HG03280 (cell line): ENCODE results near the gene VAMP1.
"Not testable (repeated sequence)": the region's sequence is repeated elsewhere in the genome, so short reads cannot be mapped to it uniquely, and the experiment has no call there.

Experiments
- ATAC-seq: cut with Tn5 transposase; IDR thresholded peaks from one replicate; pipeline ENCODE4 v1.9.1; 2021; ENCODE audit warnings: mild to moderate bottlenecking, moderate library complexity; ENCODE audit not compliant: unreplicated experiment

The VAMP1 gene

DNA sequence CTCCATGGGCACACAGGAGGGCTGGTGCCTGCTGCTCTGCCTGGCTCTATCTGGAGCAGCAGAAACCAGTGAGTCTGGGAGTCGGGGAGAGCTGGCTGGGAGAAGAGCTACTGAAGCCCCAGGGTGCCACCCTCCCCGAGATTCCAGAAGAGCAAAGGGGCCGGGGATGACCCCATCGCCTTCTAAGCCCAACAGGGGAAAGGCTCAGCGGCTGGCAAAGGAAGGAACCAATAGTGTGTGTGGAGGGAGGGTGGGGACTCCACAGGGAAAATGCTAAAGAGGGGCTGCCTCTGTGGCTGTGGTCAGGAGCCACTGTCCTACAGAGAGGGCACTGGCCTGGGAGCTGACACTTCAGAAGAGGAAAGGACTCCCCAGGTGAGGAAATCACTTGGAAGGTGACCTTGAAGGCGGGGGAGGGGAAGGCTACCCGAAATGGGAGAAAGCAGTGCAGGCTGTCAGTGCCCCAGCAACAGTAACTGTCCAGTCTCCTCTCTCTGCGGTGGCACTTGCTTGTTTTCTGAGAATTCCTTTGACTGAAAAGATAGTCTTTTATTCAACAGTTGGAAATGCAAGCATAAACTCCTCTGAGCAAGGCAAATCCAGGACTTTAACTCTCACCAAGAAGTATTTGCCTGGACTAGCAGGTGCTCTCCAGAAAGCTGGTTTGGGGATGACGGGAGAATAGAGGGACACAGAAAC lies 18.1 kb downstream of the VAMP1 start:
- ATAC-seq = peak; percentile 4

GRCh38 chr12:6451348-6452244 lies 18.9 kb downstream of the VAMP1 start, which contains the start of gene TAPBPL:
Gene TAPBPL, plus strand, starts transcription at chr12:6452042. Its CDS starts 207 bp downstream, at chr12:6452249.
- peak; percentile 65 for ATAC-seq

DNA sequence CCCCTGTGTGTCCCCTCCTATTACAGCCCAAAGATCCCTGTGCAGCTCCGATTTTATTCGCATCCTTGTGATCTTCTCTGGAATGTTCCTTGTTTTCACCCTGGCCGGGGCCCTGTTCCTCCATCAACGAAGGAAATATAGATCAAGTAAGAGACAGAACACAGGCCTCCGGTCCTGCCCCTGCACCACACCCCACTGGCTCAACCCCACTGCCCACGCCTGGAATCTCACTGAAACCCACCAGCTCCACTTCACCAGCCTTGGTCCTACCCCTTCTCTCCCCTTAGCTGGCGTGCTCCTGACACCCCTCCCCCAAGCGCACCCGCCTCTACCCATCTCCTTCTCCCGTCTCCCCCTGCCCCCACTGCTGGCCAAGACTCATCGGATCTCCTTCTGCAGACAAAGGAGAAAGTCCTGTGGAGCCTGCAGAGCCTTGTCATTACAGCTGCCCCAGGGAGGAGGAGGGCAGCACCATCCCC lies 19.6 kb downstream of the VAMP1 start:
- no peak for ATAC-seq

GRCh38 chr12:6450091-6450868 lies 20.2 kb downstream of the VAMP1 start:
- no peak for ATAC-seq

- no peak for ATAC-seq
Measured at GRCh38 chr12:6444704-6445688, 25.5 kb downstream of the VAMP1 start, which contains the start of gene CD27. Gene CD27, plus strand, starts transcription at chr12:6444955. Its CDS starts 141 bp downstream, at chr12:6445096.

DNA sequence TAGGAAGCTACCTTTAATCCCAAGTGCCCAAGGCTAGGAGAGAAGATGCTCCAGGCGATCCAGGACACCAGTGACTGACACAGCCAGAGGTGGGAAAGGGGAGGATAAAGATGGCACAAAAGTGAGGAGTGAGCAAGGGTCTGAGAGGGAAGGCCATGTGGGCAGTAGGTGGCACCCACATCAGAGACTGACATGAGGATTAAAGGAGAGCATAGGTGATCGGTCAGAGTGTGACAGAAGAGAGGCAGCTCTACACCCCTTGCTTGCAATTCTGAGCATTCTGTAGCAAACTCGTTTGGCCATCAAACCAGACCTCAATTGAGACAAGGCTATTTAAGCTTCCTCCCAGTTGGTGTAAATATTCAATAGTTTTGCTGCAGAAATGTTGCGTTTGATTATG lies 26.4 kb downstream of the VAMP1 start:
- ATAC-seq = no peak

GRCh38 chr12:6443361-6443983 lies 27.0 kb downstream of the VAMP1 start:
- peak; percentile 27 for ATAC-seq

GRCh38 chr12:6442836-6443235 lies 27.6 kb downstream of the VAMP1 start:
- ATAC-seq = no peak

GRCh38 chr12:6440391-6440790 lies 30.1 kb downstream of the VAMP1 start:
- no peak for ATAC-seq

DNA sequence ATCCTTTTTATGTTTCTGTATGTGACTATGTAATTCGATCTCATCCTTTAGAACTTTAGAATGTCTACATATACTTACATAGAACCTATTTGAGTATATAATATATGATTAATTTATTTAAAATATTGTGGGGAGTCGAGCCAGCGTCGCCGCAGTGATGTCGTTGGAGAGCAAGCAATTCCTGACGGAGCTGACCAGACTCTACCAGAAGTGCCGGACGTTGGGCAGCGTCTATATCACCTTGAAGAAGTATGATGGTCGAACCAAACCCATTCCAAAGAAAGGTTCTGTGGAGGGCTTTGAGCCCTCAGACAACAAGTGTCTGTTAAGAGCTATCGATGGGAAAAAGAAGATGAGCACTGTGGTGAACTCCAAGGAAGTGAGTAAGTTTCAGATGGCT lies 32.1 kb downstream of the VAMP1 start:
- ATAC-seq = no peak

DNA sequence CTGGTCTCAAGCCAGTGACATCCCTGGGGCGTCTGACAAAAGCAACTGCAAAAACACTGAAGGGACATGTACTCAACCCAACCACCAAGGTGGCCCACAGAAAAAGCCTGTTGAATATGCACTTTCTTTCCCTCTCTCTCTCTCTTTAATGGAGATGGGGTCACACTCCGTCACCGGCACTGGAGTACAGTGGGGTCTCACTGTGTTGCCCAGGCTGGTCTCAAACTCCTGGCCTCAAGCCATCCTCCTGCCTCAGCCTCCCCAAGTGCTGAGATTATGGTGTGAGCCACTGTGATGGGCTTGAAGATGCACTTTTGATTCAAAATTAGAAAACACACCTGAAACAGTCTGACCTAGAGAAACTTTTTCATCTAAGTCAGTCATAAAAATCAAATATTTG lies 32.9 kb downstream of the VAMP1 start:
- ATAC-seq = no peak

DNA sequence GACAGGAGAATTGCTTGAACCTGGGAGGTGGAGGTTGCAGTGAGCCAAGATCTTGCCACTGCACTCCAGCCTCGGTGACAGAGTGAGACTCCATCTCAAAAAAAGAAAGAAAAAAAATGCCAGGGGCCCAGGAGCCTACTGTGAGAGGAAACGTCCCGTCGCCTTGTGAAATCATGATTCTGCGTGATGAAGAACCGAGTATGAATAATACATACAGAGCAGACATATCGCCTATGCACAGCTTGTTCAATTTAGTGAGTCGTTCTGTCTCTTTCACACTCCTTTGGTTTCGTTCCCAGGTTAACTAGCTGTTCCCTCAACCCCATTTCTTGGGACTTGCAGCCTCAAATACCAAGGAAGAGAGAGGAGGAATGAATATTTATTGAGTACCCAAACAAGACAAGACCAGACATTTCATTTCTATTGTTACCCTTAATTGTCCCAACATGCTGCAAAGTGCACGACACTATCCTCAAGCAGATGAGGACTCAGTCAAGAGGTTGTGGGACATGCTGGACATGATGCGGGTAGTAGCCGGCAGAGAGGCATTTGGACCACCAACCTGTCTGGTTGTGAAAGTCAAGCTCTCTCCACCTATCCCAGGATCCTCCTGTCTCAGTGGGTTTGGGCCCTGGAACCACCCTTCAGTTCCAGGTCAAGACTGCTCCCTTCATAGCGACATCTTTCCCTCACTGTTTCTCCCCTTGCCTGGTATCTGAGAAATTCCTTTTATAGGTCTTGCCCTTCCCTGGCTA lies 34.3 kb downstream of the VAMP1 start:
- no peak for ATAC-seq

GRCh38 chr12:6434205-6435140 lies 36.0 kb downstream of the VAMP1 start:
- ATAC-seq = no peak

DNA sequence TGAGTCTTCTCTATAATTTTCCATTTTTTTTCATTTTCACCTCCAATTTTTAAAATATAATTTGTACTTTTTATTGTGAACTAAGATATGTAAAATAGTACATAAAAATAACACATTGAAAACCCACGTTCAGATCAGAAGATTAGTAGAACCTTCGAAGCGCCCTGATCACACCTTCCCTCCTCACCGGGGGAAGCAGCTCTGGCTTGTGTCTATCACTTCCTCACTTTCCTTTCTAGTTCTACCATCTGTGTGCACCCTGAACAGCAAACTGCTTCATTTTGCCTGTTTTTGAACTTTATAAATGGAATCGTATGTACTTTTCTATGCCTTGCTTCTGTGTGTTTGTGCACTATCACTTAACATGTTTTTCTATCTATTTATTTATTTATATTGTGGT lies 37.5 kb downstream of the VAMP1 start:
- ATAC-seq = no peak

GRCh38 chr12:6430124-6430989 lies 40.1 kb downstream of the VAMP1 start:
- ATAC-seq = no peak

DNA sequence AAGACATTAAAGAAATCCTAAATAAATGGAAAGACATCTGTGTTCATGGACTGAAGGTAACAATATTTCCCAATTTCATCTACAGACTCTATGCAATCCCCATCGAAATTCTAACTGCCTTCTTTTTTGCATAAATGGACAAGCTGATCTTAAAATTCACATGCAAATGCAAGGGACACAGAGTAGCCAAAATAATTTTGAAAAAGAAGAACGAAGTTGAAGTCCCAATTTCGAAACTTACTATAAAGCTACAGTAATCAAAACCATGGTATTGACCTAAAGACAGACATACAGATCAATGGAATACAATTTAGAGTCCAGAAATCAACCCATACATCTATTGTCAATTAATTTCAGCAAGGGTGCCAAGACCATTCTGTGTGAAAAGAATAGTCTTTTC lies 42.2 kb downstream of the VAMP1 start:
- no peak for ATAC-seq

DNA sequence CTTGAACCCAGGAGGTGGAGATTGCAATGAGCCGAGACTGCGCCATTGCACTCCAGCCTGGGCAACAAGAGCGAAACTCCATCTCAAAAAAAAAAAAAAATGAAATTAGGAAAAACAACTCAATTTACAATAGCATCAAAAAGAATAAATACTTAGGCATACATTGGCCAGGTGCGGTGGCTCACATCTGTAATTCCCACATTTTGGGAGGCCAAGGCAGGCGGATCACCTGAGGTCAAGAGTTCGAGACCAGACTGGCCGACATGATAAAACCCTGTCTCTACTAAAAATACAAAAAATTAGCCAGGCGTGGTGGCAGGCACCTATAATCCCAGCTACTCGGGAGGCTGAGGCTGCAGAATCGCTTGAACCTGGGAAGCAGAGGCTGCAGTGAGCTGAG lies 42.7 kb downstream of the VAMP1 start:
- not testable (repeated sequence) for ATAC-seq
